Natural killer cell (primary cell): ENCODE data around the gene UBL5. TPM values are rescaled to one million over a fixed set of nuclear protein-coding genes. Genes with fewer than 3 reads are reported as not detected.
"Not testable (repeated sequence)": the region's sequence is repeated elsewhere in the genome, so short reads cannot be mapped to it uniquely, and the experiment has no call there.

Experiments used
- ATAC-seq, 3 donors: fragments of 150-1000 bp in 2 of 3; fragments of 200-7000 bp in 1 of 3; cut with Tn5 transposase; 1 replicate in 1 of 3; 2 replicates in 2 of 3; pipeline ENCODE4 v1.10.0; 2021; ENCODE audit warnings: mild to moderate bottlenecking in 2 of 3, moderate library complexity in 2 of 3
- DNase-seq, 2 donors: peaks; one replicate each; pipeline versions ENCODE4 v3.0.0 to v3.0.0-alpha.2; 2013 to 2021; ENCODE audit warnings: mixed read lengths in 1 of 2
- H3K27ac ChIP-seq: one replicate; pipeline ENCODE4 v1.5.1; 2013; ENCODE audit warnings: mild to moderate bottlenecking, low read length
- H3K27me3 ChIP-seq: one replicate; pipeline ENCODE4 v1.6.1; 2013; ENCODE audit warnings: low read length; ENCODE audit not compliant: control insufficient read depth, insufficient read depth
- H3K36me3 ChIP-seq: one replicate; pipeline ENCODE4 v1.6.1; 2013; ENCODE audit warnings: low read length; ENCODE audit not compliant: control insufficient read depth, insufficient read depth
- H3K4me1 ChIP-seq: one replicate; pipeline ENCODE4 v1.6.1; 2013; ENCODE audit warnings: low read length; ENCODE audit not compliant: control insufficient read depth, insufficient read depth
- H3K4me3 ChIP-seq: one replicate; pipeline ENCODE4 v1.5.1; 2013; ENCODE audit warnings: low read length
- H3K9me3 ChIP-seq: one replicate; pipeline ENCODE4 v1.6.1; 2013; ENCODE audit warnings: low read length; ENCODE audit not compliant: control insufficient read depth, insufficient read depth
- H3K27ac Mint-ChIP-seq, 2 donors: one replicate each; pipeline ENCODE4 v1.8.0; 2022; ENCODE audit warnings: mild to moderate bottlenecking in 2 of 2, mixed read lengths in 2 of 2, moderate library complexity in 1 of 2
- H3K27me3 Mint-ChIP-seq, 2 donors: one replicate each; pipeline ENCODE4 v1.8.0; 2022; ENCODE audit warnings: low read depth in 2 of 2, mixed read lengths in 2 of 2
- H3K36me3 Mint-ChIP-seq: one replicate; pipeline ENCODE4 v1.8.0; 2022; ENCODE audit warnings: mixed read lengths
- H3K4me1 Mint-ChIP-seq, 2 donors: one replicate each; pipeline ENCODE4 v1.8.0; 2022; ENCODE audit warnings: mixed read lengths in 2 of 2
- H3K4me3 Mint-ChIP-seq: one replicate; pipeline ENCODE4 v1.8.0; 2022; ENCODE audit warnings: mild to moderate bottlenecking, moderate library complexity, mixed read lengths
- H3K9me3 Mint-ChIP-seq, 2 donors: one replicate each; pipeline ENCODE4 v1.8.0; 2022; ENCODE audit warnings: mixed read lengths in 2 of 2
- WGBS: methylation state at CpG from one replicate; pipeline ENCODE4 v1.1.7; 2013; ENCODE audit warnings: missing lambda C conversion rate; ENCODE audit not compliant: insufficient coverage; 5-methylcytosine and 5-hydroxymethylcytosine counted together
- intact Hi-C: fragments of 100-400 bp; cut with micrococcal nuclease; formaldehyde crosslinking; loops from one replicate; pipeline ENCODE4 v1.14.2; 2022
- total RNA-seq, 4 donors: library from RNA; stranded (reverse); fragments of 120-200 nt in 1 of 4; gene quantifications; one replicate each; pipeline versions ENCODE4 v1.2.3 to v1.2.4, GENCODE V29; 2013 to 2022
- TF ChIP-seq, protein P1 (sequence below): fragments of 200-600 bp; IDR thresholded peaks from one replicate; pipeline ENCODE4 v1.8.0; 2022; ENCODE audit warnings: antibody characterized with exemption

Gene UBL5
- total RNA-seq: 100 to 1,000 TPM; 193 to 239 (median 194) TPM
- total RNA-seq (2013): 138 TPM

DNA sequence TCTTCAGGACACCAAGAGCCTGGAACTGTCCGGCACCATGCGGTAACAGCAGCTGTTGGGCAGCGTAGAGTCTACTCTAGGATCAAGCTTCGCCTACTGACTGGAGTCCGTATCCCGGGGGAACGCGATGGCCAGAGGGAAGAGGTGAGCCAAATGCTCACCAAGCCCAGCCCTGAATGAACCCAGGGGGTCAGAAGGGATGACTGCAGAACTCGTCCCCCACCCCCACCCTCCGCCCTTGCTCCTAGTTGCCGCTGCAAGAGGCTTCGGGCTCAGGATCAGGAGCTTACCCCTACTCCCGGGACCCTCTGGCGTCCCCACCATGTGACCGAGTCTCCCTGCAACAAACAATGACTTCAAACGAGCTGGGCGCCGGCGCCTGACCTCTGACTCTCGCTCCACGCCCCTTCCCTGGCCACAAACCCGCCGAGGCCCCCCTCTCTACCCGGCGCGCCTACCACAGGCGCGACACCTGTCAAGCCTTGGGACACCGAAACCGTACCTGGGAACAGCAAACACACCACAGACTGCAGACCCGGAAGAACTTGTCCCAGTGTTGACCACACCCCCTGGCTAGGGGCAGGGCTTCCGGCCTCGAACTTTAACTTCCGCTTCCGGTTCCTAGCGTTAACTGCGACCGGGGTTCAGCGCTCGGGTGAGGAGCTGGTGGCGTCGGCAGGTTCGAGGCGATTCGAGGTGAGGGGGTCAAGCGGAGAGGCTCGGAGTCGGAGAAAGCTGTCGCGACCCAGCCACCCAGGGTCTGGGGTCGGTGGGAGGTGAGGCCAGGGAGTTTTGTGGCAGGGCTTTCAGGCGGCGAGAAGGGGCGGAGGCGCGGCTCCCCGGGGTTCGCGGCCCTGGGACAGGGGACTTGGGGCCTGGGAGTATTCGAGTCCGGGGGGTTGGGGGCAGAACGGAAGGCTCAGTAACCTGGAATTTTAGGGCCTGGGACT, at the start of gene UBL5:
UBL5 (plus strand) TSS at position 630 of the 950 bp plus-strand sequence. CDS start 420 bp downstream, outside the sequence.
- intact Hi-C loops: loop anchor here (1.0 kb wide), 1 partner anchor 8 kb away; the partner anchor contains the start of gene FBXL12
- Histone ChIP-seq H3K9me3 (no peaks in the 10 kb centered on the region), H3K27ac (peak within 1 kb of the TSS; percentile 77), H3K36me3 (no peaks in the 10 kb centered on the region), H3K4me1 (peaks cover 19% of the 10 kb centered on the region), H3K4me3 (peak within 1 kb of the TSS; percentile 94), H3K27me3 (no peaks in the 10 kb centered on the region)
- TF ChIP-seq, protein P1, sequence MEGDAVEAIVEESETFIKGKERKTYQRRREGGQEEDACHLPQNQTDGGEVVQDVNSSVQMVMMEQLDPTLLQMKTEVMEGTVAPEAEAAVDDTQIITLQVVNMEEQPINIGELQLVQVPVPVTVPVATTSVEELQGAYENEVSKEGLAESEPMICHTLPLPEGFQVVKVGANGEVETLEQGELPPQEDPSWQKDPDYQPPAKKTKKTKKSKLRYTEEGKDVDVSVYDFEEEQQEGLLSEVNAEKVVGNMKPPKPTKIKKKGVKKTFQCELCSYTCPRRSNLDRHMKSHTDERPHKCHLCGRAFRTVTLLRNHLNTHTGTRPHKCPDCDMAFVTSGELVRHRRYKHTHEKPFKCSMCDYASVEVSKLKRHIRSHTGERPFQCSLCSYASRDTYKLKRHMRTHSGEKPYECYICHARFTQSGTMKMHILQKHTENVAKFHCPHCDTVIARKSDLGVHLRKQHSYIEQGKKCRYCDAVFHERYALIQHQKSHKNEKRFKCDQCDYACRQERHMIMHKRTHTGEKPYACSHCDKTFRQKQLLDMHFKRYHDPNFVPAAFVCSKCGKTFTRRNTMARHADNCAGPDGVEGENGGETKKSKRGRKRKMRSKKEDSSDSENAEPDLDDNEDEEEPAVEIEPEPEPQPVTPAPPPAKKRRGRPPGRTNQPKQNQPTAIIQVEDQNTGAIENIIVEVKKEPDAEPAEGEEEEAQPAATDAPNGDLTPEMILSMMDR: no peak
- Mint-ChIP-seq H3K4me3 (peak within 1 kb of the TSS; percentile 100), H3K36me3 (no peaks in the 10 kb centered on the region), H3K9me3 (no peaks in the 10 kb centered on the region), H3K27ac (peak within 1 kb of the TSS; percentile 97), H3K4me1 (peaks cover 12 to 34% of the 10 kb centered on the region in 2 donors), H3K27me3 (no peaks in the 10 kb centered on the region)
- WGBS: under 1% methylated on average over 62 of the region's 62 CpGs
- DNase-seq: peak; percentile 81 to 96
- peak; percentile 97 for ATAC-seq

DNA sequence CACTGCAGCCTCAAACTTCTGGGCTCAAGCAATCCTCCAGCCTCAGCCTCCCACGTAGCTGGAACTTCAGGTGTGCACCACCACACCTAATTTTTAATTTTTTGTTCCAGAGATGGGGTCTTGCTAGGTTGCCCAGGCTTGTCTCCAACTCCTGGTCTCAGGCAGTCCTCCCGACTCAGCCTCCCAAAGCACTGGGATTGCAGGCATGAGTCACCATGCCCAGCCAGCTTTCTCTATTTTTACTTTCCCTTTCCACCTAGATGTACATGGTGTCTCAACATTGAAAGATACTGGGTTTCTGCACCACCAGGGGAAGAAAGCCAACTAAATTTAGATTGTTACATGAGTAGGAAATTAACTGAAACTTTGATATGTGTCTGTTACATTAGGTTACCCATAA, 45.4 kb upstream of the UBL5 start:
- TF ChIP-seq, protein P1: no peak
- ATAC-seq: no peak
- 96% methylated on average over 2 of the region's 2 CpGs for WGBS
- Mint-ChIP-seq H3K27me3 (no peaks in the 10 kb centered on the region), H3K4me3 (no peak overlapping the region), H3K9me3 (peaks cover 3 to 4% of the 10 kb centered on the region in 2 donors), H3K36me3 (peaks cover 8% of the 10 kb centered on the region), H3K27ac (no peak overlapping the region), H3K4me1 (peaks cover 7 to 31% of the 10 kb centered on the region in 2 donors)
- Histone ChIP-seq H3K4me3 (no peak overlapping the region), H3K27ac (no peak overlapping the region), H3K36me3 (no peaks in the 10 kb centered on the region), H3K27me3 (no peaks in the 10 kb centered on the region), H3K9me3 (peaks cover 7% of the 10 kb centered on the region), H3K4me1 (peaks cover 14% of the 10 kb centered on the region)
- intact Hi-C loops: no loop called here
- DNase-seq: no peak

DNA sequence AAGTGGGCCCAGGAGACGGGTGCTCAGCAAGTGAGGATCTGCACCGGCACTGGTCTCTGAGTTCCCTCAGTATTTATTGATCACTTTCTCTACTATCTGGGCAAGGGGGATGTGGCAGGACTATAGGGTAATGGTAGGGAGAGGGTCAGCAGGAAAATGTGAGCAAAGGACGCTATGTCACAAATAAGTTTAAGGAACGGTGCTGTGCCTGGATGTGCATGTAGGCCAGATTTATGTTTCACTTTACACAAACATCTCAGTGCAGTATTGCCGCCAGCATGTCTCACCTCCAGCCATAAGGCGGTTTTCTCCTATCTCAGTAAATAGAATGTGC, 43.6 kb upstream of the UBL5 start:
- H3K4me3 ChIP-seq, H3K27ac ChIP-seq, H3K9me3 Mint-ChIP-seq, H3K36me3 ChIP-seq, H3K27me3 Mint-ChIP-seq, H3K4me3 Mint-ChIP-seq, H3K36me3 Mint-ChIP-seq, H3K9me3 ChIP-seq, H3K27me3 ChIP-seq, ATAC-seq, DNase-seq: not testable (repeated sequence)
- Mint-ChIP-seq H3K4me1 (peaks cover 7 to 31% of the 10 kb centered on the region in 2 donors), H3K27ac (peak overlapping the region; percentile 93 to 95)
- intact Hi-C loops: loop anchor here (2.0 kb wide), 1 partner anchor 35 kb away; the partner anchor contains the start of gene FBXL12
- 96% methylated on average over 6 of the region's 6 CpGs for WGBS
- peaks cover 14% of the 10 kb centered on the region for H3K4me1 ChIP-seq
